HCT116 (cell line): ENCODE results near the gene NEK7. TPM values are rescaled to one million over a fixed set of nuclear protein-coding genes. Genes with fewer than 3 reads are reported as not detected.

Experiments
- ATAC-seq: fragments of 200-7000 bp; cut with Tn5 transposase; 2 replicates; pipeline ENCODE4 v1.9.1; 2020; ENCODE audit warnings: mild to moderate bottlenecking, moderate library complexity
- BruUV-seq: library from RNA; stranded (reverse); fragments of 400-500 nt; replicated peaks from 2 replicates; lab custom pipeline; 2021; lab: Mats Ljungman, UMichigan
- CTCF ChIA-PET: fragments of 300-600 bp; sonication (Branson Sonifier 250); formaldehyde crosslinking; loops from one replicate; lab custom pipeline; 2021; ENCODE audit warnings: antibody characterized with exemption; lab: Charles Lee
- POLR2A ChIA-PET: fragments of 300-600, 350-600 bp; sonication (Branson Sonifier 250); formaldehyde crosslinking; loops from one replicate; lab custom pipeline; 2021; ENCODE audit warnings: antibody characterized with exemption; lab: Charles Lee
- RAD21 ChIA-PET, 2 experiments: fragments of 300-600 bp; sonication (Branson Sonifier 250); formaldehyde crosslinking; loops; one replicate each; lab custom pipeline; 2023; ENCODE audit warnings: low total read pairs in 2 of 2; ENCODE audit not compliant: uncharacterized antibody in 2 of 2, unreplicated experiment in 2 of 2, low non-redundant PET in 1 of 2; lab: Charles Lee
- DNase-seq: peaks from one replicate; pipeline ENCODE4 v3.0.0-alpha.2; 2010; ENCODE audit warnings: low read depth, low spot score
- H2AFZ ChIP-seq: fragments of 200-600 bp; shearing (Covaris generic), sonication (generic); 2 replicates; pipeline ENCODE4 v1.6.1; 2017; ENCODE audit warnings: low read depth, mixed run types, mixed read lengths, antibody characterized with exemption, low read length; ENCODE audit not compliant: poor library complexity, severe bottlenecking
- H3K27ac ChIP-seq: 2 replicates; pipeline ENCODE4 v1.5.1; 2012; ENCODE audit warnings: low read depth, low read length
- H3K27me3 ChIP-seq: fragments of 200-600 bp; sonication (generic); 2 replicates; pipeline ENCODE4 v1.6.1; 2016; ENCODE audit warnings: mixed run types, low read length, mixed read lengths; ENCODE audit not compliant: insufficient read depth
- H3K36me3 ChIP-seq, 2 experiments: fragments of 200-500 bp in 1 of 2; fragments of 200-600 bp in 1 of 2; sonication (Bioruptor generic) in 1 of 2; sonication (generic) in 1 of 2; 2 replicates each; pipeline versions ENCODE4 v1.5.1 to v1.6.1; 2014 to 2016; ENCODE audit warnings: low read length in 2 of 2, inconsistent platforms in 1 of 2, mixed read lengths in 1 of 2, mixed run types in 1 of 2; ENCODE audit not compliant: insufficient read depth in 2 of 2, control insufficient read depth in 1 of 2
- H3K4me1 ChIP-seq, 2 experiments: fragments of 200-600 bp in 1 of 2; sonication (generic) in 1 of 2; 2 replicates each; pipeline versions ENCODE4 v1.5.1 to v1.6.1; 2012 to 2017; ENCODE audit warnings: low read length in 2 of 2, inconsistent platforms in 1 of 2, mild to moderate bottlenecking in 1 of 2, mixed read lengths in 1 of 2, mixed run types in 1 of 2, moderate library complexity in 1 of 2; ENCODE audit not compliant: insufficient read depth in 2 of 2, control insufficient read depth in 1 of 2
- H3K4me2 ChIP-seq: fragments of 200-600 bp; sonication (generic); 2 replicates; pipeline ENCODE4 v1.6.1; 2017; ENCODE audit warnings: mixed run types, low read length, mixed read lengths
- H3K4me3 ChIP-seq, 2 experiments: fragments of 200-600 bp in 1 of 2; sonication (generic) in 1 of 2; replicated peaks in 1 of 2; 2 replicates each; pipeline ENCODE4 v1.5.1; 2011 to 2016; ENCODE audit warnings: low read length in 2 of 2, control low read depth in 1 of 2, low read depth in 1 of 2, mild to moderate bottlenecking in 1 of 2, mixed read lengths in 1 of 2, mixed run types in 1 of 2
- H3K79me2 ChIP-seq: fragments of 200-600 bp; sonication (generic); 2 replicates; pipeline ENCODE4 v1.6.1; 2017; ENCODE audit warnings: mild to moderate bottlenecking, mixed run types, low read length, moderate library complexity, mixed read lengths; ENCODE audit not compliant: insufficient read depth
- H3K9ac ChIP-seq: fragments of 200-600 bp; sonication (generic); 2 replicates; pipeline ENCODE4 v1.6.1; 2016; ENCODE audit warnings: low read length, mixed read lengths
- H3K9me2 ChIP-seq: fragments of 200-600 bp; sonication (generic), shearing (Covaris generic); 2 replicates; pipeline ENCODE4 v1.6.1; 2017; ENCODE audit warnings: mixed run types, mild to moderate bottlenecking, moderate library complexity; ENCODE audit not compliant: insufficient read depth
- H3K9me3 ChIP-seq, 2 experiments: fragments of 200-500 bp in 1 of 2; fragments of 200-600 bp in 1 of 2; sonication (Bioruptor generic) in 1 of 2; sonication (generic) in 1 of 2; 2 replicates each; pipeline ENCODE4 v1.6.1; 2014 to 2017; ENCODE audit warnings: low read length in 2 of 2, mixed read lengths in 2 of 2, inconsistent platforms in 1 of 2, low read depth in 1 of 2, mild to moderate bottlenecking in 1 of 2, mixed run types in 1 of 2, moderate library complexity in 1 of 2; ENCODE audit not compliant: control insufficient read depth in 1 of 2, insufficient read depth in 1 of 2
- H4K20me1 ChIP-seq: fragments of 200-600 bp; sonication (generic), shearing (Covaris generic); 2 replicates; pipeline ENCODE4 v1.6.1; 2017; ENCODE audit warnings: mixed run types, mild to moderate bottlenecking, moderate library complexity; ENCODE audit not compliant: insufficient read depth
- ATF3 ChIP-seq: IDR thresholded peaks from 2 replicates; pipeline ENCODE4 v1.6.1; 2012
- CTCF ChIP-seq, 3 experiments: fragments of 200-600 bp in 1 of 3; sonication (generic) in 1 of 3; IDR thresholded peaks in 2 of 3; conservative IDR thresholded peaks in 1 of 3; 2 replicates each; pipeline ENCODE4 v1.5.1; 2012 to 2017; ENCODE audit warnings: low read depth in 2 of 3, low read length in 2 of 3, antibody characterized with exemption in 1 of 3, borderline replicate concordance in 1 of 3, control low read depth in 1 of 3, mild to moderate bottlenecking in 1 of 3, mixed read lengths in 1 of 3, mixed run types in 1 of 3, moderate library complexity in 1 of 3; ENCODE audit not compliant: insufficient read depth in 1 of 3
- EGR1 ChIP-seq: IDR thresholded peaks from 2 replicates; pipeline ENCODE4 v1.6.1; 2012; ENCODE audit warnings: low read depth
- ELF1 ChIP-seq: IDR thresholded peaks from 2 replicates; pipeline ENCODE4 v1.6.1; 2012; ENCODE audit warnings: low read depth, borderline replicate concordance
- EZH2 ChIP-seq: fragments of 200-600 bp; sonication (generic); IDR thresholded peaks from 2 replicates; pipeline ENCODE4 v1.6.1; 2017; ENCODE audit warnings: antibody characterized with exemption, mixed run types
- EZH2phosphoT487 ChIP-seq: fragments of 200-600 bp; IDR thresholded peaks from 2 replicates; pipeline ENCODE4 v1.6.1; 2018; ENCODE audit warnings: antibody characterized with exemption, borderline replicate concordance
- FOSL1 ChIP-seq: IDR thresholded peaks from 2 replicates; pipeline ENCODE4 v1.6.1; 2012; ENCODE audit warnings: low read depth
- POLR2A ChIP-seq: IDR thresholded peaks from 2 replicates; pipeline ENCODE4 v1.7.0; 2011; ENCODE audit warnings: borderline replicate concordance; ENCODE audit not compliant: insufficient read depth, insufficient read length; ENCODE audit errors: extremely low read depth
- POLR2AphosphoS5 ChIP-seq: IDR thresholded peaks from 2 replicates; pipeline ENCODE4 v1.6.1; 2011; ENCODE audit warnings: mild to moderate bottlenecking, low read depth, low read length, moderate library complexity
- RAD21 ChIP-seq: IDR thresholded peaks from 2 replicates; pipeline ENCODE4 v1.6.1; 2012; ENCODE audit warnings: low read depth, mild to moderate bottlenecking
- SIN3A ChIP-seq: IDR thresholded peaks from 2 replicates; pipeline ENCODE4 v1.6.1; 2012; ENCODE audit warnings: low read depth
- SP1 ChIP-seq: IDR thresholded peaks from 2 replicates; pipeline ENCODE4 v1.6.1; 2012; ENCODE audit warnings: low read depth
- SRF ChIP-seq: IDR thresholded peaks from 2 replicates; pipeline ENCODE4 v1.6.1; 2012; ENCODE audit warnings: low read depth
- YY1 ChIP-seq: IDR thresholded peaks from 2 replicates; pipeline ENCODE4 v1.6.1; 2011; ENCODE audit warnings: low read length, low read depth, moderate library complexity, mild to moderate bottlenecking; ENCODE audit not compliant: insufficient replicate concordance; ENCODE audit errors: extremely low read depth
- ZBTB33 ChIP-seq: IDR thresholded peaks from 2 replicates; pipeline ENCODE4 v1.6.1; 2011; ENCODE audit warnings: mild to moderate bottlenecking, low read length, moderate library complexity; ENCODE audit not compliant: insufficient replicate concordance; ENCODE audit errors: extremely low read depth
- ZFX ChIP-seq: fragments of 450-650 bp; IDR thresholded peaks from 2 replicates; pipeline ENCODE4 v1.6.1; 2017
- intact Hi-C: fragments of 100-400 bp; cut with micrococcal nuclease; formaldehyde crosslinking; loops from 2 replicates; pipeline ENCODE4 v1.10.0; 2022
- total RNA-seq: library from RNA; stranded (reverse); gene quantifications from one replicate; pipeline ENCODE4 v1.2.1, GENCODE V29; 2021; ENCODE audit not compliant: unreplicated experiment

NEK7 gene
- total RNA-seq, 1 experiment from 2014 or later, result 33.0 TPM

GRCh38 chr1:198203434-198203833 is 46.6 kb downstream of the NEK7 start:
- BruUV-seq, result no TSS peak
- Histone ChIP-seq H3K9me3 (no peaks in the 10 kb centered on the region), H4K20me1 (no peaks in the 10 kb centered on the region), H3K9ac (no peak overlapping the region), H3K4me2 (no peak overlapping the region), H3K36me3 (no peaks in the 10 kb centered on the region), H3K4me3 (no peak overlapping the region), H3K79me2 (peaks cover 6% of the 10 kb centered on the region), H3K27me3 (no peaks in the 10 kb centered on the region), H3K4me1 (no peaks in the 10 kb centered on the region), H3K27ac (no peak overlapping the region), H2AFZ (no peak overlapping the region), H3K9me2 (no peaks in the 10 kb centered on the region)
- POLR2A ChIA-PET, result no interaction called here
- CTCF ChIA-PET, result no interaction called here
- TF ChIP-seq ZFX, result no peak
- no peak for TF ChIP-seq ZBTB33
- TF ChIP-seq POLR2AphosphoS5, result no peak
- TF ChIP-seq SIN3A, result no peak
- RAD21 ChIA-PET, result no interaction called here
- intact Hi-C loops, result no loop called here
- ATAC-seq (no peak), DNase-seq (no peak)

GRCh38 chr1:198205016-198205684 is 48.4 kb downstream of the NEK7 start:
- ChIA-PET CTCF (no interaction called here), POLR2A (no interaction called here), RAD21 (no interaction called here)
- intact Hi-C loops, result loop anchor here (5.0 kb wide), 2 partner anchors 152 to 262 kb away; no protein-coding TSS in a partner anchor
- BruUV-seq, result no TSS peak
- no peak for TF ChIP-seq SRF
- TF ChIP-seq YY1, result no peak
- TF ChIP-seq SIN3A, result no peak
- no peak for TF ChIP-seq SP1
- TF ChIP-seq EGR1, result no peak
- TF ChIP-seq ELF1, result no peak
- no peak for TF ChIP-seq FOSL1
- no peak for TF ChIP-seq ATF3
- TF ChIP-seq POLR2A, result no peak
- TF ChIP-seq CTCF (IDR thresholded peaks at IDR 0.05 in 2 of 3, conservative IDR thresholded peaks at IDR 0.05 in 1 of 3; ENCODE audit: borderline replicate concordance in 1 of 3, insufficient read depth in 1 of 3, low read depth in 2 of 3, low read length in 2 of 3), result no peak
- no peak for TF ChIP-seq RAD21
- no peak for TF ChIP-seq ZFX
- TF ChIP-seq EZH2, result no peak
- TF ChIP-seq EZH2phosphoT487, result no peak
- Histone ChIP-seq H3K27ac (no peak overlapping the region), H3K4me2 (no peak overlapping the region), H3K36me3 (no peaks in the 10 kb centered on the region), H3K9me3 (no peaks in the 10 kb centered on the region), H3K4me3 (no peak overlapping the region), H3K79me2 (peaks cover 6% of the 10 kb centered on the region), H3K9me2 (no peaks in the 10 kb centered on the region), H2AFZ (no peak overlapping the region), H3K4me1 (no peaks in the 10 kb centered on the region), H3K27me3 (no peaks in the 10 kb centered on the region), H3K9ac (no peak overlapping the region), H4K20me1 (no peaks in the 10 kb centered on the region)
- ATAC-seq (no peak), DNase-seq (no peak)
